ENCODE measurements around the gene UGT2B10. TPM values are rescaled to one million over a fixed set of nuclear protein-coding genes. Genes with fewer than 3 reads are reported as not detected.

UGT2B10 gene
- total RNA-seq, 2 experiments from 2014 or later: not detected

Other genes with a start within 250 kb of the UGT2B10 start
- gene UGT2B17, start 239.7 kb upstream of the UGT2B10 start, total RNA-seq: not detected
- not detected for gene UGT2B15, start 145.3 kb upstream of the UGT2B10 start, total RNA-seq
- gene UGT2A3, start 135.8 kb downstream of the UGT2B10 start, total RNA-seq: not detected

Data from activated naive CD8-positive, alpha-beta T cell treated with anti-CD3 and anti-CD28 coated beads, Interleukin-2, amount 10 ng/mL, durations not matched to agents 7 days and 5 days (primary cell).